Measurements from ENCODE around the gene IL3RA.
"Not testable (repeated sequence)": the region's sequence is repeated elsewhere in the genome, so short reads cannot be mapped to it uniquely, and the experiment has no call there.

Gene IL3RA

DNA sequence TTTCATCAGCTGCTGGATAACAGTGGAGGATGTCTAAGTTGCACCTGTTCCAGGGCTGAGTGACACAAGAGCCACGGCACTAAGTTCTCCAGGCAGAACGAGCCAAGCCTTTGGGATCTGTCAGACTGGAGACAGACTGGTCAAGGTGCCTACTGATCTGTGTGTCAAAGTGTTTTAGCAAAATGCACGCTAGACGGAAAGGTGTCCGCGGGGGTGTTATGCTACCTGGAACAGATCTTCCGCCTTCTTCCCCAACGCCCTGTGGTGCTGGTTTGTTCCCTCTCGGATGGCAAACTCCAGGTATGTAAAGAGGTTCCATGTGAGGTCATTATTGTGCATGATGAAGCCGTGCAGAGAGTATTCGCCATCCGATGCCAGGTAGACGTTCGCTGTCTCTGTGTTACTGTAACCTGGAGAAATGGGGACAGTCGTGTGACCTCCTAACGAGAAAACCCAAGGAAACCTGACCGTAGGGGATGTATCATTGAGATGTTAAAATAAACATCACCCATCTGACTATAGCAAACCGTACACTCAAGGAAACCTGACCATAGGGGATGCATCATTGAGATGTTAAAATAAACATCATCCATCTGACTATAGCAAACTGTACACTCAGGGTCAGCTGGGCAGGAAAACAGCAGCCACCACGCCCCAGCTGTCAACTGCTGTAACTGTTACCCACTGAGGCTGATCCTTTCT lies 85.0 kb downstream of the IL3RA start:
- H3K4me3 ChIP-seq (ENCODE audit: low read depth, low read length): no peak overlapping the region

DNA sequence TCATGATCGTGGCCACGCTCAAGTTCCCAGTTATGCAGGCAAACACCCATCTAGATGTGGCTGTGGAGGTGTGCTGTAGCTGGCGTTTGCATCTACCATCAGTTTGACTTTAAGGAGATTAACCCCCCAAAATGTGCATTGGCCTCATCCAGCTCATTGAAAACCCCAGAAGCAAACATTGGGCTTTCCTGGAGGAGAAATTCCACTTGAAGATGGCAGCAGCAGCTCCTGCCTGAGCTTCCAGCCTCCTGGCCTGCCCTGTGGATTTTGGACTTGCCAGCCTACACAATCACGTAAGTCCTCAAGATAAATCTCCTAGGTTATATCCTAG lies 85.5 kb downstream of the IL3RA start:
- no peak overlapping the region for H3K4me3 ChIP-seq (ENCODE audit: low read depth, low read length)

GRCh38 chrX:1423215-1423614 lies 86.6 kb downstream of the IL3RA start:
- no peak overlapping the region for H3K4me3 ChIP-seq (ENCODE audit: low read depth, low read length)

GRCh38 chrX:1424147-1424851 lies 87.7 kb downstream of the IL3RA start:
- H3K4me3 ChIP-seq (ENCODE audit: low read depth, low read length): no peak overlapping the region

- no peak overlapping the region for H3K4me3 ChIP-seq (ENCODE audit: low read depth, low read length)
Measured at GRCh38 chrX:1425381-1425780, 88.8 kb downstream of the IL3RA start.

GRCh38 chrX:1426321-1426720 lies 89.7 kb downstream of the IL3RA start:
- H3K4me3 ChIP-seq (ENCODE audit: low read depth, low read length): not testable (repeated sequence)

DNA sequence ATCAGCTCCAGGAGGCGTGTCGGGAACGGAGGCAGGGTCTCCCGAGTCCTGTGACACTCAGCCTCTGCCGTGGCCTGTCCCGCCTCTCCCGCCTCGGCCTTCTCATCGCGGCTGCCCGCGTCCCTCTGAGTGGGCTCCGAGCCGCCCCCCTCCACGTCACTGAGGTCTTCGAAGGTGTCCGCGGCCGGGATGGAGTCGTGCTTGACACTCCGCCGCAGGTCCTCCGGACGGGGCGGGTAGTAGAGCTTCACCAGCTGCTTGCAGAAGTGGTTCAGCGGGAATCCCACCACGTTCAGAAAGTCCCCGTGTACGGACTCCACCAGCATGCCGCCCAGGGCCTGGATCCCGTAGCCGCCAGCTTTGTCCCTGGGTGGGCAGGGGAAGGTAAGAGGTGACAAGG lies 91.2 kb downstream of the IL3RA start:
- no peak overlapping the region for H3K4me3 ChIP-seq (ENCODE audit: low read depth, low read length)

- H3K4me3 ChIP-seq (ENCODE audit: low read depth, low read length): no peak overlapping the region
Measured at GRCh38 chrX:1430451-1430850, 93.9 kb downstream of the IL3RA start.

Data from iPS-11a (cell line).